GM18861 (cell line): ENCODE measurements around the gene SIX4.

ENCODE experiments used
- ATAC-seq: cut with Tn5 transposase; IDR thresholded peaks from one replicate; pipeline ENCODE4 v1.9.1; 2021; ENCODE audit not compliant: unreplicated experiment

The SIX4 gene

DNA sequence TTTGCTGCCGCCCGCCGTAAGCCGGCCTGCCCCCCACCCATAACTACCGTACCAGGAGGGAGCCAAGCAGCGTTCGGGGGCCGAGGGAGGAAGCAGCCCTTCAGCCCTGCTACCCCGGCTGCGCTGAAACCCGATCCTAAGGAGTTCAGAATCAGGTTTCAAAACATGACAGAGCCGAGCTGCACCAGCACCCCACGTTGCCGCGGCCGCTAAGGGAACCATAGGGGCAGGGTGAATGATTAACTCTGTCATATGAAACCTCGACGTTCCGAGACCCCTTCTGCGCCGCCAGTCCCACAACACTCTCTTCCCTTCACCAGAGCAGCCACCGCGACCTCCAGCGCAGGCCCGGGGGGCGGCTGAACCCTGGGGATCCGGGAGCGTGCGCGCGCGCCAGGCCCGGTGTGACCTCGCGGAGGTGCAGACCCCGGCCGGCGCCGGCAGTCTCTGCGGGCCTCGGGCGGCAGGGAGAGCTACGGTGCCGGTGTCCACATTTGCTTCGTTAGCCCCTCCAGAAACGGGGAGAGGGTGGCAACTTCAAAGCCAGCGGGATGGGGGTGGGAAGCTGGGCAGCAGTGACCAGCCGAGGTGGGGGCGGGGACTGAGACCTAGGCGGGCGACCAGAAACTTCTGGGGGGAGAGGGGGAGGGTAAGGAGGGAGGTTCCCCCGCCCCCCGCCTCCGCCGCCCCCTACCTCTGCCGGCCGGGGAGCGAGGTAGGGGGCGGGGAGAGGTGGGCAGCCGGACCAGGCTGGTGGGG is 1.6 kb downstream of the SIX4 start:
- no peak for ATAC-seq

DNA sequence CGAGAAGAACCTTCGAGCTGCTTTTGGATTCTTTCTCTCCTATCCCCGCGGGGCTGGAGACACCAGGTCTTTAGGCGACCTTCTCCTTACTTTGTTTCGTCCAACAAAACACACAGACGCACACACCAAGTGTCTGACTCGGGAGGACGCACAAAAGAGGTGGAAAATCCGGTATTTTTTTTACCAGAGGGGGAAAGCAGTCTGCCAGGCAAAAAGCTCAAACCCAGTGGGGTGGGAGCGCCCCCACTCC is 2.1 kb downstream of the SIX4 start:
- no peak for ATAC-seq

- ATAC-seq = no peak
These were observed 2.6 kb downstream of the SIX4 start for GRCh38 chr14:60721326-60722106.

GRCh38 chr14:60720962-60721325 is 3.2 kb downstream of the SIX4 start:
- no peak for ATAC-seq

DNA sequence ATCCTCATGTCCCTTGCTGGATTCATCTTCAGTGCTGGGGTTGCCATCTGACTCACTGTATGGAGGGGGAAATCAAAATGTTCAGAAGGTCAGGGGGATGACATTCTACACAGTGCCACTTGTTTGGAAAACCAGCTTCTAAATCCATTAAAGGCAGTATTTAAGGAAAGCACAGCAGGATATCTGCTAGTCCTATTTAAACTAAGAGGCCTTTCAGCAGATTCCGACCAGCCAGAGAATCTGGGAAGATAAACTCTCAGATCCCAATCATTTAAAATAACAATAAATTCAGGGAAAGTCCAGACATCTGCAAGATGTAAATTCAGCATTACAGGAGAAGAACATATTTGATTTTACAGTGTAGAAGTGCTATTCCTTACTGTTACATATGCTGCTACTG is 3.8 kb downstream of the SIX4 start:
- no peak for ATAC-seq

- ATAC-seq = no peak
These were observed 10.6 kb downstream of the SIX4 start for GRCh38 chr14:60713513-60713912.

DNA sequence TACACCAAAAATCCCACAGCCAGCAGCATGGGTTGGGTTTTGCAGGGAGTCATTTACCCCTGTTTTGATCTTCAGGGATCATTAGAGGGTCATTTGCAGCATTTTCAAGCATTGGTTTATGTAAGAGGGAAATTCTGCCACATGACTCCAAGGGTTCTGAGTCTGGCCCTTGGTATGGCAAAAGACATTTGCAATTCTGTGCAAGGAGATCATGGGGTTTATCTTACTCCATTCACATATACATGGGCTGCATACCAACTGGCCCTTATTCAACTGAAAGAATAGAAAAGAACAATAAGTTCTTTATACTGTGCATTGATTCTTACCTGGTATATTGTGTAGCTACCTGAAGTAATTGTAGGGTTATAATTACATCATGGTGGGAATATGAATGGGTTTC is 13.7 kb downstream of the SIX4 start:
- ATAC-seq = no peak

DNA sequence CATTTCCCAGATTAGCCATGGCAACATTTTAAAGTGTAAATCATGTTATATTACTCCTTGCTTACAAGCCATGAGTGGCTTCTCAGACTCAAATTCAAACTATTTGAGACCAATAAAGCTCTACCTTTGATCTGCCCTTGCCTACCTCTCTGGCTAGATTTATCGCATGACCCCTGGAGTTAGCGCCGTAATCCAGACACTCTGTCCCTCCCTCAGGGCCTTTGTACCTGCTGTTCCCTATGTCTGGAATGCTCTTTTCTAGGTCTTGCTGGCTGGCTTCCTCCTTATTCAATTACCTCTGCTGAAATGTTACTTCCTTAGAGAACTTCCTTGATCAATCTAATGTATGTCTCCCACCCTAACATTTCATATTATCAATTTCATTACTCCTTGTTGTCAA is 16.3 kb downstream of the SIX4 start:
- no peak for ATAC-seq

GRCh38 chr14:60705100-60705499 is 19.1 kb downstream of the SIX4 start:
- no peak for ATAC-seq

GRCh38 chr14:60700598-60700997 is 23.6 kb downstream of the SIX4 start:
- no peak for ATAC-seq

DNA sequence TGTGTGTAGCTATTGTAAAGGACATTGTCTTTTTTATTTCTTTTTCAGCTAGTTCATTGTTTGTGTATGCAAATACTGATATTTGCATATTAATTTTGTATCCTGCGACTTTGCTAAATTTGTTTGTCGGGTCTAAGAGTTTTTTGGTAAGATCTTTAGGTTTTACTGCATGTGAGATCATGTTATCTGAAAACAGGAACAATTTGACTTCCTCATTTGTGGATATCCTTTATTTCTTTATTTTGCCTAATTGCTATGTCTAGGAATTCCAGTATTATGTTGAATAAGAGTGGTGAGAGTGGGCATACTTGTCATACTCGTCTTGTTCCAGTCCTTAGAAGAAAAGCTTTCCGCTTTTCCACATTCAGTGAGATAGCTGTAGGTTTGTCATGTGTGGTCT is 28.8 kb downstream of the SIX4 start:
- no peak for ATAC-seq

GRCh38 chr14:60691383-60692113 is 32.6 kb downstream of the SIX4 start:
- no peak for ATAC-seq

- no peak for ATAC-seq
These were observed 37.3 kb downstream of the SIX4 start for GRCh38 chr14:60686865-60687264.

DNA sequence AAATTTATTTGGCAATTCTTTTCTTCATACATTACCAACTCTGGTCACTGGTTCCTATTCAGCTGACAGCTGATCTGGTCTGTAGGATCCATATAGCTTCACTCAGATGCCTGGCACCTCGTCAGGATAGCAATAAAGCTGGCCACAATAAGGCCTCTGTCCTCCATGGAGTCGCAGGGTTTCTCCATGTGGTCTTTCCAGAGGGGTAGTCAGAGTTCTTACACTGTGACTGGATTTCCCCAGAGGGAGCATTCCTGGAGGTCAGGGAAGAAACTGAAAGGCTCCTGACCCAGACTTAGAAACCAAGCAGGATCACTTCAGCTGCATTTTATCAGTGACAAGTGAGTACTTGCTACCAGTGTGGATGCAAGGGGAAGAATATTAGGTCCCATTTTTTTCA is 39.9 kb downstream of the SIX4 start:
- no peak for ATAC-seq

GRCh38 chr14:60681271-60681670 is 42.9 kb downstream of the SIX4 start:
- ATAC-seq = no peak

DNA sequence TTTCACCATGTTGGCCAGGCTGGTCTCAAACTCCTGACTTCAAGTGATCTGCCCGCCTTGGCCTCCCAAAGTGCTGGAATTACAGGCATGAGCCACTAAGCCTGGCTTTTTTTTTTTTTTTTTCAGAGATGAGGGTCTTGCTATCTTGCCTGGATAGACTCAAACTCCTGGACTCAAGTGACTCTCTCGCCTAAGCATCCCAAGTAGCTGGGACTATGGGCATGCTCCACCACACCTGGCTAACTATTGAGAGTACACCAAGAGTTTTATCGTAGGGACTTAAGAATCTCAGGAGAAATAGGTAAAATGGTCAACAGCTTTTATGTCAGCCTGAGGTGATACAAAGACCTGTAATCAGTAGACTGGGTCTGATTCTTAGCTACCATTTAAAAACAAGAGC is 43.6 kb downstream of the SIX4 start:
- ATAC-seq = no peak

DNA sequence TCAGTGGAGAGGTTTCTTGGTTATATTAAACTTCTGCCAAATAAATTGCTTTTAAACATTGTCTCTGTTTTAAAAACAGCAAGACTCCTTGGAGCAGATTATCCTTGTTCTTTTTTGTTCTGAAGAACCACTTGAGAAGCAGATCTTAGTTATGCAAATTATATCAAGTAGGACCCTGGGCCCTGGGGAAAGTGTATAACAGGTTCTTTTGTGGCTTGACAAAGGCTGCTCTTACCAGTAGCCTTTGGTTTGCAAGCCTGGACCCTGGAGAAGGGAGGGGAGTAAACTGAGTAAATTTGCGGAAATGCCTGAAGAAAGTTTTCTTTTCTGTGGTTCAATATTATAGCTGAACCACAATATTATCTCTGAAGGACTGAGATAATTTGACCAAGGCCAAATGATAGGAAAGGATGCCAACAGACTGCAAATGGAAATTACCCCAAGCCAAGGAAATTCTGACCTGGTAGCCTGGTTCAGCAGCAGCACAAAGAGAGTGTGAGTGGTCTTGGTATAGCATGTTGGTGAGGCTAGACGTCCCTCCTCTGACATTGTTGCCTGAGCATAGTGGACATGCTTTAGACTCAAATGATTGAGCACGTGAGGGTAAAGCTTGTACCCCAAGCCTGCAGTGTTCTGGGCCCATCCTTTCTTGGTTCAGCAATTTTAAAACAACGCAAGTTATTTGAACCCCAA is 44.4 kb downstream of the SIX4 start:
- no peak for ATAC-seq

GRCh38 chr14:60677701-60678100 is 46.5 kb downstream of the SIX4 start:
- ATAC-seq = no peak

DNA sequence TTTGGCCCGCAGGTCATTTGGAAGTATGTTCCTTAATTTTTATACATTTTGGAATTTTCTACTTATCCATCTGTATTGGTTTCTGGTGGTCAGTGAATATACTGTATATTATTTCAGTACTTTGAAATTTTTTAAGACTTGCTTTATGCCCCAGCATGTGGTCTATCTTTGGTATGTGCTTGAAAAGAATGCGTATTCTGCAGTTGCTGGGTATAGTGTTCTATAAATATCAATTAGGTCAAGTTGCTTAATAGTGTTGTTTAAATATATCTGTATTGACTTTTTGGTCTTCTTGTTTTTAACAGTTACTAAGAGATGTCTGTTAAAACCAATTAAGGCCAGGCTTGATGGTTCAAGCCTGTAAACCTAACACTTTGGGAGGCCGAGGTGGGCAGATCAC is 53.2 kb downstream of the SIX4 start:
- no peak for ATAC-seq

GRCh38 chr14:60668431-60669112 is 55.6 kb downstream of the SIX4 start:
- ATAC-seq = no peak

DNA sequence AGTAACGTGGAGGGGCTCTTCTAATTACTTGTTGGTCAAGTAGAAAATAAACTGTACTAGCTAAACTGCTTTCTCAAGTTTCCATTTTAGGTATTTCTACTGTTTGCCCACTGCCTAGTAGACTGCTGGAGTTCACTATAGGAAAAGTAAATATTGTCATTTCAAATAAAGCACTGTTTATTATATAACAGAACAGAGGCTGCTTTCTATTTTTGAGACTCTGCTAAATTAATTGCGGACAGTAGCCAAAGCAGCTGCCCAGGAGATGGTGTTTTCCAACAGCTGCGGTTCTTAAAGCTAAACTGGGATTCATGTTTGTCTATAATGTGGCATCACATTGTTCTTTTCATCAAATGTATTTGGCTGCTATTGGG is 59.0 kb downstream of the SIX4 start:
- ATAC-seq = no peak
